Gastrocnemius medialis (tissue), 4 donors: ENCODE measurements around the gene CNGA1.

ENCODE experiments used
- POLR2A ChIP-seq, 2 donors: fragments of 450-650 bp; IDR thresholded peaks; one replicate each; pipeline ENCODE4 v1.6.1; 2017; ENCODE audit warnings: antibody characterized with exemption in 2 of 2, mild to moderate bottlenecking in 2 of 2, moderate library complexity in 2 of 2
- TF ChIP-seq, protein P1 (sequence below), 5 experiments: fragments of 450-650 bp in 3 of 5; fragments of 200-600 bp in 2 of 5; sonication (generic) in 2 of 5; IDR thresholded peaks in 4 of 5; conservative IDR thresholded peaks in 1 of 5; 1 replicate in 4 of 5; 2 replicates in 1 of 5; pipeline ENCODE4 v1.5.1; 2016 to 2019; ENCODE audit warnings: antibody characterized with exemption in 5 of 5, mild to moderate bottlenecking in 3 of 5, moderate library complexity in 3 of 5

DNA sequence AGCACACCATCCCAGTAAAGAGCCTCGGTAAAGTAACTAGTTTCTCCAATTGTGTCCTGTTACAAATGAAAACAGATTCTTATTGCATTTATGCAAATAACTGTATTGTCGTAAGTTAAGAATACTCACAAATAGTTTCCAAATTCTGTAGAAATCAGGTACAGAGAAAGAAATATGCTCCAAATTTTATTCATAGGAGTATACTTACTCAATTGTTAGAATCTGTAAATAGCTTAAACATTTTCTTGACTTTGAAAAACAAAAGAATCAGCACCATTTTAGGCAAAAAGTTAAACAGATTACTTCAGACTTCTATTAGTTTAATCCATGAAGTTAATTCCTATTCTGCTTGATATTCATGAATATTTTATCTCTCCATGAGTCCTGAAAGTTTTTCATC, 10.7 kb downstream of the CNGA1 start:
- TF ChIP-seq, protein P1, sequence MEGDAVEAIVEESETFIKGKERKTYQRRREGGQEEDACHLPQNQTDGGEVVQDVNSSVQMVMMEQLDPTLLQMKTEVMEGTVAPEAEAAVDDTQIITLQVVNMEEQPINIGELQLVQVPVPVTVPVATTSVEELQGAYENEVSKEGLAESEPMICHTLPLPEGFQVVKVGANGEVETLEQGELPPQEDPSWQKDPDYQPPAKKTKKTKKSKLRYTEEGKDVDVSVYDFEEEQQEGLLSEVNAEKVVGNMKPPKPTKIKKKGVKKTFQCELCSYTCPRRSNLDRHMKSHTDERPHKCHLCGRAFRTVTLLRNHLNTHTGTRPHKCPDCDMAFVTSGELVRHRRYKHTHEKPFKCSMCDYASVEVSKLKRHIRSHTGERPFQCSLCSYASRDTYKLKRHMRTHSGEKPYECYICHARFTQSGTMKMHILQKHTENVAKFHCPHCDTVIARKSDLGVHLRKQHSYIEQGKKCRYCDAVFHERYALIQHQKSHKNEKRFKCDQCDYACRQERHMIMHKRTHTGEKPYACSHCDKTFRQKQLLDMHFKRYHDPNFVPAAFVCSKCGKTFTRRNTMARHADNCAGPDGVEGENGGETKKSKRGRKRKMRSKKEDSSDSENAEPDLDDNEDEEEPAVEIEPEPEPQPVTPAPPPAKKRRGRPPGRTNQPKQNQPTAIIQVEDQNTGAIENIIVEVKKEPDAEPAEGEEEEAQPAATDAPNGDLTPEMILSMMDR (IDR thresholded peaks at IDR 0.05 in 4 of 5, conservative IDR thresholded peaks at IDR 0.05 in 1 of 5): no peak
- TF ChIP-seq POLR2A (IDR thresholded peaks at IDR 0.05): no peak
